GM12878 (cell line): ENCODE data around the gene CRTC2.

Source experiments
- BMI1 ChIP-seq: fragments of 450-650 bp; IDR thresholded peaks from 2 replicates; pipeline ENCODE4 v1.6.1; 2016; ENCODE audit warnings: mild to moderate bottlenecking, moderate library complexity, borderline replicate concordance
- HDAC6 ChIP-seq: fragments of 200-600 bp; sonication (generic); IDR thresholded peaks from one replicate; pipeline ENCODE4 v1.8.0; 2017; ENCODE audit warnings: antibody characterized with exemption; ENCODE audit not compliant: unreplicated experiment
- POU2F2 ChIP-seq: IDR thresholded peaks from 3 replicates; pipeline ENCODE4 v1.6.1; 2011; ENCODE audit warnings: low read depth, mild to moderate bottlenecking, low read length, borderline replicate concordance
- SRF ChIP-seq, 2 experiments: IDR thresholded peaks; 2 replicates each; pipeline ENCODE4 v1.6.1; 2011; ENCODE audit warnings: low read depth in 2 of 2, low read length in 2 of 2, mild to moderate bottlenecking in 1 of 2, moderate library complexity in 1 of 2
- TF ChIP-seq, protein P1 (sequence below): IDR thresholded peaks from 2 replicates; pipeline ENCODE4 v1.6.1; 2011; ENCODE audit warnings: borderline replicate concordance, low read depth, mild to moderate bottlenecking, moderate library complexity, mixed read lengths, low read length; ENCODE audit not compliant: insufficient read depth; ENCODE audit errors: extremely low read length
- TF ChIP-seq, protein P2 (sequence below), 3 experiments: IDR thresholded peaks in 2 of 3; conservative IDR thresholded peaks in 1 of 3; 2 replicates each; pipeline ENCODE4 v1.5.1; 2011; ENCODE audit warnings: low read depth in 3 of 3, low read length in 3 of 3, mild to moderate bottlenecking in 3 of 3, control low read depth in 2 of 3, moderate library complexity in 2 of 3, inconsistent platforms in 1 of 3, mixed read lengths in 1 of 3; ENCODE audit not compliant: control insufficient read depth in 2 of 3, insufficient read depth in 1 of 3; ENCODE audit errors: extremely low read depth in 1 of 3
- TF ChIP-seq, protein P3 (sequence below): fragments of 450-650 bp; IDR thresholded peaks from 2 replicates; pipeline ENCODE4 v1.6.1; 2018; ENCODE audit warnings: borderline replicate concordance, mild to moderate bottlenecking; ENCODE audit not compliant: partially characterized antibody

DNA sequence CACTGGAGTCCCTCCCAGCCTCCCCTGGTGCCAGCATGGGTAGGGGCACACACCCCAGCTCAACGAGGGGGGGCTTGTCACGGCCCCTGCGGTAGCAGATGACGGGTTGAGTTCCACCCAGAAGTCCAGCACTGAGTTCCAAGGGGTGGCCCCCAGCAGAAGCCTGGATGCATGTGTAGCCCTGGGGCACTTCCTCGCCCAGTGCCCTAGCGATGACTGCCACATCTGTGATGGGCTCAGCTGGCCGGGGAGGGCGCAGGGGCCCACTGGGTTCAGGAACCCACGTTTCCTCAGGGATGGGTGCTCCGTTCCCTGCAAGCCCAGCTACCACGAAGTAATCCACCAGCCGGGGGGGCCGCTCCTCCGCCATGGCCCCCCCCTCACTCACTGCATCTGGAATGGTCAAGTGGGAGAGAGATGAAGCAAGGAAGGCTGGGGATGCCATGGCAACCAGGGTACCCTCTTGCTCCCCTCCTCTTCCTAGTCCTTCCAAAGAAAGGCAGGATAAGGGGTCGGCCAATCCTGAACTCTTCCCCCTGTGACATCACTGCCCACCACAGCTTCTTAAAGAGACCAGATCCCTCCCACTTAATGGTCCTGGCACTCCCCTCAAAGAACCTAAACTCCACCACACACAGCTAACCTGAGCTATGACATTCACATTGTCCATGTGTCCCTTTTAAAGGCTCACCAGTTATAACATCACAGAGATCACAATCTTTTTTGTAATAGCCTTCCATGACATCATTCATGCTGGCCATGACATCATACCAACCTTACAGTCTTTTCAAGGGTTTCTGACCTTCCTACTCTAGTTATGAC, 14.2 kb downstream of the CRTC2 start:
- TF ChIP-seq, protein P1, sequence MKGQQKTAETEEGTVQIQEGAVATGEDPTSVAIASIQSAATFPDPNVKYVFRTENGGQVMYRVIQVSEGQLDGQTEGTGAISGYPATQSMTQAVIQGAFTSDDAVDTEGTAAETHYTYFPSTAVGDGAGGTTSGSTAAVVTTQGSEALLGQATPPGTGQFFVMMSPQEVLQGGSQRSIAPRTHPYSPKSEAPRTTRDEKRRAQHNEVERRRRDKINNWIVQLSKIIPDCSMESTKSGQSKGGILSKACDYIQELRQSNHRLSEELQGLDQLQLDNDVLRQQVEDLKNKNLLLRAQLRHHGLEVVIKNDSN = no peak
- TF ChIP-seq POU2F2 (no peak), SRF (IDR thresholded peaks at IDR 0.05; ENCODE audit: low read depth in 2 of 2, low read length in 2 of 2) (no peak), BMI1 (no peak), HDAC6 (no peak)
- TF ChIP-seq, protein P2, sequence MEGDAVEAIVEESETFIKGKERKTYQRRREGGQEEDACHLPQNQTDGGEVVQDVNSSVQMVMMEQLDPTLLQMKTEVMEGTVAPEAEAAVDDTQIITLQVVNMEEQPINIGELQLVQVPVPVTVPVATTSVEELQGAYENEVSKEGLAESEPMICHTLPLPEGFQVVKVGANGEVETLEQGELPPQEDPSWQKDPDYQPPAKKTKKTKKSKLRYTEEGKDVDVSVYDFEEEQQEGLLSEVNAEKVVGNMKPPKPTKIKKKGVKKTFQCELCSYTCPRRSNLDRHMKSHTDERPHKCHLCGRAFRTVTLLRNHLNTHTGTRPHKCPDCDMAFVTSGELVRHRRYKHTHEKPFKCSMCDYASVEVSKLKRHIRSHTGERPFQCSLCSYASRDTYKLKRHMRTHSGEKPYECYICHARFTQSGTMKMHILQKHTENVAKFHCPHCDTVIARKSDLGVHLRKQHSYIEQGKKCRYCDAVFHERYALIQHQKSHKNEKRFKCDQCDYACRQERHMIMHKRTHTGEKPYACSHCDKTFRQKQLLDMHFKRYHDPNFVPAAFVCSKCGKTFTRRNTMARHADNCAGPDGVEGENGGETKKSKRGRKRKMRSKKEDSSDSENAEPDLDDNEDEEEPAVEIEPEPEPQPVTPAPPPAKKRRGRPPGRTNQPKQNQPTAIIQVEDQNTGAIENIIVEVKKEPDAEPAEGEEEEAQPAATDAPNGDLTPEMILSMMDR (IDR thresholded peaks at IDR 0.05 in 2 of 3, conservative IDR thresholded peaks at IDR 0.05 in 1 of 3; ENCODE audit: control insufficient read depth in 2 of 3, extremely low read depth in 1 of 3, insufficient read depth in 1 of 3, low read depth in 3 of 3, low read length in 3 of 3) = no peak
- TF ChIP-seq, protein P3, sequence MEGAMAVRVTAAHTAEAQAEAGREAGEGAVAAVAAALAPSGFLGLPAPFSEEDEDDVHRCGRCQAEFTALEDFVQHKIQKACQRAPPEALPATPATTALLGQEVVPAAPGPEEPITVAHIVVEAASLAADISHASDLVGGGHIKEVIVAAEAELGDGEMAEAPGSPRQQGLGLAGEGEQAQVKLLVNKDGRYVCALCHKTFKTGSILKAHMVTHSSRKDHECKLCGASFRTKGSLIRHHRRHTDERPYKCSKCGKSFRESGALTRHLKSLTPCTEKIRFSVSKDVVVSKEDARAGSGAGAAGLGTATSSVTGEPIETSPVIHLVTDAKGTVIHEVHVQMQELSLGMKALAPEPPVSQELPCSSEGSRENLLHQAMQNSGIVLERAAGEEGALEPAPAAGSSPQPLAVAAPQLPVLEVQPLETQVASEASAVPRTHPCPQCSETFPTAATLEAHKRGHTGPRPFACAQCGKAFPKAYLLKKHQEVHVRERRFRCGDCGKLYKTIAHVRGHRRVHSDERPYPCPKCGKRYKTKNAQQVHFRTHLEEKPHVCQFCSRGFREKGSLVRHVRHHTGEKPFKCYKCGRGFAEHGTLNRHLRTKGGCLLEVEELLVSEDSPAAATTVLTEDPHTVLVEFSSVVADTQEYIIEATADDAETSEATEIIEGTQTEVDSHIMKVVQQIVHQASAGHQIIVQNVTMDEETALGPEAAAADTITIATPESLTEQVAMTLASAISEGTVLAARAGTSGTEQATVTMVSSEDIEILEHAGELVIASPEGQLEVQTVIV = no peak
